DMS53 (cell line): ENCODE measurements around the gene SPECC1L.
A peak's percentile ranks its signal among the peaks of the same experiment; 100 is the strongest.

Experiments used
- DNase-seq: peaks from one replicate; lab custom pipeline; 2025; lab: John Stamatoyannopoulos, UW

SPECC1L gene

GRCh38 chr22:24414523-24414922 is 143.9 kb downstream of the SPECC1L start:
- DNase-seq, result no peak

GRCh38 chr22:24414984-24415945 is 144.6 kb downstream of the SPECC1L start:
- no peak for DNase-seq

DNA sequence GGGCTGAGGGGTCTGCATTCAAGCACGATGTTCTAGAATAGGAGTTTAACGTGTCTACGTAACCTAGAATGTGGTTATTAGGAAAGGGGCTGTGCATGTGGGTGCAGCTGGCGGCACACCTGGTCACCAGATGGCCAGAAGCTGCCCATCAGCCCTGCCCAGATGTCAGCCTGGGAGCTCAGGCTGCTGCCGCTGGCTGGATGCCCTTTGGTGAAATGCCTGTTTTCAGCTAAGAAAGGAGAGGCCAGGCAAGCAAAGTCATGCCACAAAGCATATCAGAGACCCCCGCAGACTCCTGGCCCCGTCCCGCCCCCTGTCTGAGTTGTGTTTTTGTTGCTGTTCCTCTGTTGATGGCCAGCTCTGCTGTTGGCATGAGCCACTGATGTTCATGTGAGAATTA is 145.5 kb downstream of the SPECC1L start:
- DNase-seq, result no peak

GRCh38 chr22:24416611-24417010 is 146.0 kb downstream of the SPECC1L start:
- no peak for DNase-seq

DNA sequence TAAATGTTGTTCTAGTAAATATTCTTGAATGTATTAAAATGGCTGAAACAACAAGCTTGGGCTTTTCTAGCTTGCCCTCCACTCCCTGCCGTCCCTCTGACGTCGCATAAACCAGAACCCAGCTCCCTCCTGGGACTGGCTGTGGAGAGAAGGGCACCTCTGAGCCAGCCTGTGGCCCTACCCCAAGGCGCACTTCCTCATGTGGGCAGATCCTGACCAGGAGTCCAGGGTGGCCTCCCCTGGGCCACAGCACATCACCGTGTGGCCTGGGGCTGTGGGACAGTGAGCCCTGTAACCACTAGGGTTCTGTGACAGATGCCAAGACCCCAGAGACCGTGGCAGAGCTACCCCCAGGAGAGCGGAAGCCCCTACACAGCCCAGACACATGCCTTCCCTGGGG is 146.6 kb downstream of the SPECC1L start:
- no peak for DNase-seq

DNA sequence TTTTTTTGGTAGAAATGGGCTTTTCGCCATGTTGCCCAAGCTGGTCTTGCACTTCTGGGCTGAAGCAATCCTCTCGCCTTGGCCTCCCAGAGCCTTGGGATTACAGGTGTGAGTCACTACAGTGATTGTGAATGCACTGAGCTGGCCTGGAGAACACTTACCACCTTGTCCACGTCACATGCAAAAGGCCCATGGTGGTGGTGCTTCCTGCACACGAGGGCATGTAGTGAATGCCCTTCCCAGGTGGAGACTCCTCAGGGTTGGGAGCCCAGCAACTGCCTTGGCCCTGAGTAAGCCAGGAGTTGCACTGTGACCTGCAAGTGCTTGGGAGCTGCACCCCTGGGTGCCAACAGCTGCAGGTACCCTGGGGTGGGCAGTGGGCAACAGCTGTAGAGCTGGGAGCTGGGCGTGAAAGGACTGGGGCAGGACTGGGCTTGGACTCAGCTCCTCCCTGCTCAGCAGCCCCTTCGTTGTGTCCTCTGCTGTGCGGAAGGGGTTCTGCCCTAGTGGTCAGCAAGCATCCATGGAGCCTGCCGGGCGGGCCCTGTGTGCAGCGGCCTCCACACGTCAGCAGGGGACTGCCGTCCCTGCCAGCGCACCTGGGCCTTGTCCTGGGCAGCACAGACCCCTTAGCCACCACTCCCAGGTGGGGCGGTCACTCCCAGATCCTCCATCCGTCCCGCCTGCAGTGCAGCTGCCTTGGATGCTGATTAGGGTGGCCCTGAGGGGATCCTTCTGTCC is 147.4 kb downstream of the SPECC1L start:
- DNase-seq, result peak; percentile 8

DNA sequence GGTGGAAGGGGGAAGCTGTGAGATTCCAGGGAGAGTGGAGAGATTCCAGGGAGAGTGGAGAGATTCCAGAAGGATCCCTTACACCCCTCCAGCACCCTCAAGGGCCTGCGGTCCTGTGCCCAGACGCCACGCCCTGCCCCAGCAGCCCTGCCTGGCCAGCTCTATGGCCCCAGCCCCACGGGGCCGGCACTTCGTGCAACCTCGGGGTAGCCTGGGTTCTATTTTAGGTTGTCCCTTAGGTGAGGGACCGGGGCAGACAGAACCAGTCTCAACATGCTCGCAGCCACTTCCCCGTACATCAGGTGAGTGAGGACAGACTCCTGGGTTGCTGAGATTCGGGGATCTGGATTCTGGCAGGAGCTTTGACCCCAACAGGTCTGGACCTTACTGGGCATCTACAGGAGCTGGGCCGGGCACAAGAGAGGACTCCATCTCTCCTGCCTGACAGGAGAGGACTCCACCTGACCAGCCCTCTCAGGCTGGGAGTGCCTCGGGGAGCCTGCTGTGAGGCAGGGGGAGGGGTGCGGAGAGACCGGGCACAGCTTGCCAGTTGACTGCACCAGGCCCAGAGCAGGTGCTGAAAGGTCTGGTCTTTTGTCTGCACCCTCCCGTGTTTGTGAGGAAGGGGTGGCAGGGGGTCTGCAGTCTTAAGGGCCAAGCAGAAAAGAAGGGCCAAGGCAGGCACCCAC is 148.3 kb downstream of the SPECC1L start:
- DNase-seq, result peak; percentile 51

DNA sequence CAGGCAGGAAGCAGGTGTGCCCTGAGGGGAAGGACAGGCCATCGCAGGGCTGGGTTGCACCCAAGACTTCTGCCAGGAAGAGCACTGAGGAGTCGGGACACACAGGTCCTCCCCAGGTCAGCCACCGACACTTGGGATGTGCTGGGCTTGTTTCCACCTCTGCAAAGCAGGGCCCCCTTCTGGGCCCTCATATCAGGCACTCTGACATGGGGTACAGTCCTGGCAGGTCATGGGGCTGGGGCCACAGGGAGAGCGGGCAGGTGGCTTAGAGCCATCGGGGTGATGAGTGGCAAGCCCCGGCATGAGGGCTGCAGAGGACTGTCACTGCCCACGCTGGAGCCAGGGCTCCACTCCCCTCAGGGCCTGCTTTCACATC is 148.8 kb downstream of the SPECC1L start:
- peak; percentile 49 for DNase-seq

DNA sequence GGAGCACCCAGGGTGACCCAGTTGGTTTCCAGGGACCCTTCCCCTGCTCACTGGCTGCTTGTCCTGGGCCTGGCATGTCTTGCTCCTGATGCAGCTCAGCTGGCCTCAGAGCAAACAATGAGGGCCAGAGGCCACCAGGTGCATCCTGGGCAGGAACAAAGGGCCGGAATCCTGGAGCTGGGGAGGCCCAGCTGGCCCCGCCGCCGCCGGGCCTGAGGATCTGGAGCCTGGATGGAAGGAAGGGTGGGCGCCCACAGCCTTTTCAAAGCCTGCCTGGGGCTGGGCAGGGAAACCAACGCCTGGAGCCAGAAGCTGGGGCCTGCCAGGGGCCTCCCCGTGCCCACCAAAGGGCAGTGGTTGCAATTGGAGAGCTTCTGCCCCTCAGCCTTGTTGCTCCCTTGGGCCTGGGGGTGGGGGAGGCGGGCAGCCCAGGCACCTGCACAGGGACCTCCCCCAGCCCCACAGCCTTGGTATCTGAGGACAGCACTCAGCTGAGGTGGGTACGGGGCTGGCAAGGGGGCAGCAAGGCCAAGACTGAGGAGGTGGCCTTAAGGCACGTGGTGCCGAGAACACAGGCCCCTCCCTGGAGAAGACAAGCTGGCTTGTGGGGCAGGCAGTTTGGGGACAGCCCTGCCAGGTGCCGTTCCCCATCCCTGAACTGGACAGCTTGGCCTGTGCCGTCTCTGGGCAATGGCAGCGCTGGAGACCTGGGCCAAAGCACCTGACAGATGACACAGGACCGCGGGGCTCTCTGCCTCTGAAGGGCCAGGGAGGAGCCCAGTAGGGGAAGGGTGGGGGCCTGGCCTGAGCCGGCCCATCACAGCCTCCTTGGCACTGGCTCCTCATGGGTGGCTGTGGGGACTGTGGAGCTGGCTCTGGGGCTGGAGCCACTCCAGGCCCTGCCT is 149.7 kb downstream of the SPECC1L start:
- peak; percentile 70 for DNase-seq

GRCh38 chr22:24420977-24421343 is 150.3 kb downstream of the SPECC1L start:
- no peak for DNase-seq

GRCh38 chr22:24421428-24421931 is 150.8 kb downstream of the SPECC1L start:
- DNase-seq, result peak; percentile 24

DNA sequence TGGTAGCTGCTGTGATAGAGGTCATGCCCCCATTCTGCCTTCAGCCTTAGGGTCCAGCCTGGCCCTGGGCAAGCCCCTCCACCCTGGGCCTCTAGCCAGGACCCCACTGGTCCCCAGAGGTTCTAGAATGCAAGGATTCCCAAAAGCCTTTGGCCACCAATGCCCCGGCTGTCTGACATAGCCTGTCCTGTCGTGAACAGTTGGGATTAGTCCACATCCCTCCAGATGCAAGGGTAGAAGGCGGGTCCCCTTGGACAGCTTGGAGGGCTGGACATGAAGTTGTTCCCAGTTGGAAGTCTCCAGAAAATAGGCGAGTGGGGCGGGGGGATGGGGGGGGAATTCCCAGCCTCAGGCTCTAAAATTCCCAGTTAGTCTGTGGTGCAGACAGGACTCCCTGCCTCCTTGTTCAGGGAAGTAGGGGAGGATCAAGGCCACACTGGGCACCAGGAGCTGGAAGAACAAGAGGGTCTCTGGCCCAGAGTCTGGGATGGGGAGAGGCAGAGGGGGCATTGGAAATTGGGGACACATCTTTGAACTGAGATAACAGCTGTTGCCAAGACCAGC is 151.6 kb downstream of the SPECC1L start:
- no peak for DNase-seq

GRCh38 chr22:24423519-24424000 is 152.9 kb downstream of the SPECC1L start:
- peak; percentile 43 for DNase-seq

DNA sequence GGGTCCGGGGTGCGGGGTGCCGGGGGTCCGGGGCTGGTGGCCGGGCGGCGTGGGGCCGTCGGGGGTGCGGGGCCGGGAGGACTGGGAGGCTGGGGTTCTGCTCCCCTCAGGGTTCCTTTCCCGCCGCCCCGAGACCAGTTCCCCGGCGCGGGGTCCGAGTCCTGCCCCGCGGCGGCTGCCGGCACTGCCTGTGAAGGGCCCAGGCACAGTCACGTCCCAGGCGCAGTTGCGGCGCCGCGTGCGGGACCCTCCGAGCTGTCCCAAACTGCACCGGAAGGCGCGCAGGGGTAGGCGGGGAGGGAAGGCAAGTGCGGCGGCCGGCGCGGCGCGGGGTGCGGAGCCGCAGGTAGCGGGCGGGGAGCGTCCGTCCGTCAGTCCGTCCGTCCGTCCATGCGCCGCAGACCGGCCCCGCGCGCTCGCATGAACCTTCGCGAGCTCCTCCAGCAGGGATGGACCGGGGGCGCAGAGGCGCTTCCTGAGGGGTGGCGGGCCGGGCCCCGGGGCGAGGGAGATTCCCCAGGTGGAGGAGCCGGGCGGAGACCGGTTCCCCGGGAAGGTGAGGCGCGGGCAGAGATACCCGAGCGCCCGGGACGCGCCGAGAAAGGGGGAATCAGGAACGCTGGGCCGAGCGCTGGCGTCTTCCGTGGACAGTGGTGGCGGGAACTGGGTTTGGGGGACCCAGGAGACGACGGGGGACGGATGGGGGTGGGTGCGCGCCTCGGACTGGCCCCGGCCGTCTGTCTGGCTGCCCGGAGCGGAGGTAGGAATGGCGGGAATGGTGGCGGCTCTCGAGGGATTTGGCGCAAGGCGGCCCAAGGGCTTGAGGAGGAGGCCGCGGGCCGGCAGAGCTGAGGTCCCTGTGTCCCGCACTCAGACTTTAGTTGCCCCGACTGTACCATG is 153.6 kb downstream of the SPECC1L start:
- DNase-seq, result peak; percentile 38

DNA sequence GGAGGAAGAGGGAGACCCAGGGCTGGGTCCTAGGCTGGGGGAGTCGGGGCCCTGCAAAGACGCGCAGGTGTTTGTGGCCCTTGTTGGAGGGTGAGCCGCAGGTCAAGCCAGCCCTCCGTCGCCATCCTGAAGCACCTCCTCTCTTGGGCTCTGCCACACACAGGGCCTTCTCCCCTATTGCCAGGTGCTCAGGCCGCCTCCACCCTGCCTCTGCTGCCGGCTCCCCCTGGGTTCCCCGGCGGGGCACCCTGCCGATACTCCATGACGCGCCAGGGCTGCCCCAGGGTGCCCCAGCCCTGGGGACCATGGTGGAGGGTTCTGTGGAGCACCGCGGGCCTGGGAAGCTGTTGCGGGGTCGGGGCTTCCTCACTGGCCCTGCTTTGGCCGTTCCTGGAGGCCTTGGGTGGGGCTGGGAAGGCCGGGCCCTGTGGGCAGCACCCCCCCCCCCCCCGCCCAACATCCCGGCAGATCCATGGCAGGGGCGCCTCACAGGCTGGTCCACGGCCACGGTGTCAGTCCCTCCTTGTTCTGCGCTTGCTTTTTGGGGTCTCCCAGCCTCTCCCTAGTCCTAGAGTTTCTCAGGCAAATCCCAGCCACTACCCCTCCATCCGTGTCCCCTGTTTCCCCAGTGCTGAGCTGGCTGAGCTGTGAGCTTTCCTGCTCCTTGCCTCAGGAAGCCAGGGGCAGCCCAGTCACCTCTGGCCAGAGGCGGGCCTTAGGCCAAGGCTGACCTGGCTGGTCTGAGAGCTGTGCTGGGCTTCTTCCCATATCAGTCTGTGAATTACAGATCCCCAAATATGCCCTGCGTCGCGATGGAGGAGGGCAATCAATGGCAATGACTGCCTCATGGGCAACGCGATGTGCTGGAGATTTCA is 154.5 kb downstream of the SPECC1L start:
- no peak for DNase-seq

- DNase-seq, result no peak
These were observed 155.8 kb downstream of the SPECC1L start for GRCh38 chr22:24426436-24426835.

GRCh38 chr22:24426851-24427499 is 156.3 kb downstream of the SPECC1L start:
- DNase-seq, result no peak

- DNase-seq, result no peak
These were observed 157.0 kb downstream of the SPECC1L start, which contains the start of gene ADORA2A for GRCh38 chr22:24427500-24428164. Gene ADORA2A (plus strand): TSS chr22:24427599. CDS start chr22:24433405, 5,806 bp downstream.
